D721Med (cell line): ENCODE results near the gene PCNX2.

Experiments used
- DNase-seq: peaks from one replicate; pipeline ENCODE4 v3.0.0; 2011; ENCODE audit warnings: low spot score; ENCODE audit not compliant: insufficient read length
- FAIRE-seq: peaks from 2 replicates; lab custom pipeline; 2011; peaks lifted over from hg19 to GRCh38; lab: Jason Lieb, UNC
- TF ChIP-seq, protein P1 (sequence below): IDR thresholded peaks from 2 replicates; pipeline ENCODE4 v1.5.1; 2012; ENCODE audit warnings: mild to moderate bottlenecking, control low read depth; ENCODE audit not compliant: insufficient read depth; ENCODE audit errors: missing control alignments

PCNX2 gene

DNA sequence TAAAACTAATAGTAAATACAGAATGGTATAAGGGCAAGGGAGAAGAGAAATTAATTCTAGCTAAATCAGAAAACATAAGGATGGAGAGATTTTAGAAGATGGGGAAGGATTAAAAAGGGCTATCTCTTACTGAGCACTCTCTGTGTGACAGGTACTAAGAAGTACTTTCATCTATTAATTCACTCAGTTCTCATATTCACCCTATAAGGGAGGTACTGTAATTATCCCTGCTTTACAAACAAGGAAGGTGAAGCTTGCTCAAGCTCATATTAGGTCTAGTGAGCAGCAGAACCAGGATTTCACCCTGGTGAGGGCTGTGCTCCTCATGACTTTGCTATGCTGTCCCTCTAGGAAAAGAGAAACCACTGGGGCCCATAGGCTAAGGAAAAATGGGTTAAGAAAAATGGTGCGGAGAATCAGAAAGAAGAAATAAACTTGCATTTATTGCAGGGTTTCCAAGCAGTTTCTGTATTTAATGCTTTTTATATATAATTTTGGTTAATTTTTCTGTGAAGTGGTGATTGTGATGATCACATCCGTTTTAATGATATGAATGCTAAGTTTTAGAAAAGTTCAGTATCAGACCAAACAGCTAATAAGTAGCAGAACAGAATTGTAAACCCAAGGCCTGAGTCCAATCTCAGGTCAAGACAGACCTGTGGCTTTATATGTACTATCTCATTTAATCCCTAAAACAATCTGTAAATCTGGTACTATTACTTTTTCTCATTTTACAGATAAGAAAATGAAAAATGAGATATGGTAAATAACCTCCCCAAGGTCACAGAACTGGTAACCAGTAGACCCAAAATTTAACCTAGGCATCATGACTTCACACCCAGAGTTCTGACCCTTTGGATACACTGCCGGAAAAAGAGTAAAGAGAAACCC, 1.7 kb downstream of the PCNX2 start:
- FAIRE-seq (peak; percentile 90), DNase-seq (no peak)
- TF ChIP-seq, protein P1, sequence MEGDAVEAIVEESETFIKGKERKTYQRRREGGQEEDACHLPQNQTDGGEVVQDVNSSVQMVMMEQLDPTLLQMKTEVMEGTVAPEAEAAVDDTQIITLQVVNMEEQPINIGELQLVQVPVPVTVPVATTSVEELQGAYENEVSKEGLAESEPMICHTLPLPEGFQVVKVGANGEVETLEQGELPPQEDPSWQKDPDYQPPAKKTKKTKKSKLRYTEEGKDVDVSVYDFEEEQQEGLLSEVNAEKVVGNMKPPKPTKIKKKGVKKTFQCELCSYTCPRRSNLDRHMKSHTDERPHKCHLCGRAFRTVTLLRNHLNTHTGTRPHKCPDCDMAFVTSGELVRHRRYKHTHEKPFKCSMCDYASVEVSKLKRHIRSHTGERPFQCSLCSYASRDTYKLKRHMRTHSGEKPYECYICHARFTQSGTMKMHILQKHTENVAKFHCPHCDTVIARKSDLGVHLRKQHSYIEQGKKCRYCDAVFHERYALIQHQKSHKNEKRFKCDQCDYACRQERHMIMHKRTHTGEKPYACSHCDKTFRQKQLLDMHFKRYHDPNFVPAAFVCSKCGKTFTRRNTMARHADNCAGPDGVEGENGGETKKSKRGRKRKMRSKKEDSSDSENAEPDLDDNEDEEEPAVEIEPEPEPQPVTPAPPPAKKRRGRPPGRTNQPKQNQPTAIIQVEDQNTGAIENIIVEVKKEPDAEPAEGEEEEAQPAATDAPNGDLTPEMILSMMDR: no peak

DNA sequence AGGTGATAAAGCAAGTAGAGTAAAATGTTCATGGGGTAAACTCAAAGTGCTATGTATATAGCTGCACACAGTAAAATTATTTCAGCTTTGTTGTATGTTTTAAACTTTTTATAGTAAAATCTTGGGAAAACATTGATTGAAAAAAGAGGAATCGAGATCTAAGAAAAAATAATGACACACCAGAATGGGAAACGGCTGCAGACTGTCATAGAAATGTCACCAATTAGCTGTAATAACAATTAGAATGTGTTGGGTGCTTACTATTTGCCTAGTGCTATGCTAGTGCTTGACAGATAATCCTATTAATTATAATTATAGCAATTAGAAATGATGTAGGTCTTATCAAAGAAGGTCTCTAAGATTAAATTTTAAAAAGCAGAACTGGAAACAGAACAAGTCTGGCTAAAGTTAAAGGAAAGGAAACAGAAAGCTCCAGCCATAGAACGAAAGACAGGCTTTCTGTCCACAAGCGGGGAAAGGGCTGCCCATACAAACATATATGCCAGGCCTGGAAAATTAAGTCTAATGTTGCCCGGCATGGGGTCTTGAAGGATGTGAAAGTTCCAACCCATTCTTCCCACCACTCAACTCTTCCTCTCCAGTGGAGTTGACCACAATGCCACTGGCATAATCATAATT, 5.0 kb downstream of the PCNX2 start:
- no peak for DNase-seq
- peak; percentile 6 for FAIRE-seq
- TF ChIP-seq, protein P1: no peak

DNA sequence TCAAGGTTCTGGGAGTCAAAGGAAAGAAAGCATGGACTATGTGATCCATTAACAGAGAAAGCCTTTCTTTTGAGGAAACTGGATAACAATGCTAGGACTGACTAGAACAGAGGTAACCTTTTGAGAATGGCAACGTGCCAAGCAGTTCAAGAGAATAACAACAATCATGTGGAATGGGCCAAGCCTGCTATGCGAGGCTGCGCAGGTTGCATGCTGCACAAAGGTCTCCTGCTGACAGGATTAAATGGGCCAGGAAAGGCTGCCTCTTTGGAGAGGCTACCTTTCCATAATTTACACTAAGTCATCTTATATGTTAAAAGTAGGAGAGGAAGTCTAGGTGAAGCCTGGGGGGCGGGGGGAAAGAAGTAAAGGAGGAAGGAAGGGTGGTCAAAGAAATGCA, 5.8 kb downstream of the PCNX2 start:
- no peak for FAIRE-seq
- TF ChIP-seq, protein P1: no peak
- no peak for DNase-seq

DNA sequence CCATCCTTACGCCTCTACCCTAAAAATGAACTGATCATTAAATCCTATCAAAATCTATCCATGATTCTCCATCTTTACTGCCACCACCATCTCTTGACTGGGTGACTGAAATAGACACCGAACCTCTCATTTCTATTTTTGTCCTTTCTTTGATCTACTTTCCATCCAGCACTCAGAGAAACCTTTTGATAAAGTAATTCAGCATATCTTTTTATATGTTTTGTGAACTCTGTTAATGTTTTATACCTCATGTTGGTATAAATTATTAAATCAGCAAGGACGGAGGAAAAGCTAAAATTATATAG, 13.0 kb downstream of the PCNX2 start:
- DNase-seq: no peak
- no peak for FAIRE-seq
- TF ChIP-seq, protein P1: no peak

DNA sequence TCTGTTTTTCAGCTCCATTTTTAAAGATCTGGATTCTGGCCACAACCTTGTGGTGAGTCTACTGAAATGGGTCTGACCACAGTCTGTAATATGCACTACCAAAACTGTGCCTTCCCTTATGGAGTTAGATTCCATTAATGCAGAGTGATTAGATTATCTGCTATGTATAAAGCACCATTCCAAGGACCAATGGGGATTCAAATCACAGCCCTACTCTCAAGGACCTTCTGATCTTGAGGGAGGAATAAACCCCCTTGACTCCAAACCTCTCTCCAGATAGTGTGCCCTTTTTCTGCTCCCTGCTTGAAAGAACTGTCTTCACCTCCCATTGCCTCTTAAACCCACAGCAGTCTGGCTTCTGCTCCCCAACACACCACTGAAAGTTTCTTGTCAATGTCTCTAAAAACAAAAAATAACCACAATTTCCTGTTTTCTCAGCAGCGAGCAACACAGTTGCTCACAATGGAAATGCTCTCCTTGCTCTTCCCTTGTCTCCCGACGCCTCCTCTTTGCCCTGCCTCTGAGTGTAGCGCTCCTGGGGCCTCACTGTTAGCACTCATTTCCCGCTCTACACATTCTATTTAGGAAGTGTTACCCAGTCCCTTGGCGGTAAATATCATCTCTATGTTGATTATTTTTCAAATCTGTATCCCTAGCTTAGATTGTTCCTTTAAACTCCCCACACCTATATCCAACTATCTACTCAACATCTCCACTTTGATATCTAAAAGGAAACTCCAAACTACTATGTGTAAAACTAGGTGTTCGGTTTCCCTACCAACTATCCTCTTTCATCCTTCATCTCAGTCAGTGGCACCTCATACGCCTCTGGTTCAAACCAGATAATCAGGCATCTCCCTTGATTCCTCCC, 13.6 kb downstream of the PCNX2 start:
- no peak for DNase-seq
- TF ChIP-seq, protein P1: no peak
- no peak for FAIRE-seq

DNA sequence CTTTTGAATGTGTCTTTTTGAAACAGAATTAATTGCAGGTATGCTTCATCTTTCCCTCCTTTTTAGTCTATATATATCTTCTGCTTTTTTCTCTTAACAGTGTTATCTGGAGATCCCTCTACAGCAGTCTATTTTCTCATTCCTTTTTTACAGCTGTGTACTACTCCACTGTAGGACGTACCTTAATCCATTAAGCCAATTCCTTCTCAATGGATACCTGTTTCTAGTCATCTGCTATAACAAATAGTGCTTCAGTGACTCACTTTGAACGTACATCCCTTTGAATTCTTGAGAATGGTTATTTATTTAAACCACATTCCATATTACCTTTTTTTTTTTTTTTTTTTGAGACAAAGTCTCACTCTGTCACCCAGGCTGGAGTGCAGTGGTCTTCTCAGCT, 15.6 kb downstream of the PCNX2 start:
- TF ChIP-seq, protein P1: no peak
- DNase-seq (no peak), FAIRE-seq (no peak)
